KMS-11 (cell line): Measurements from ENCODE around the gene B9D2.
A peak's percentile ranks its signal among the peaks of the same experiment; 100 is the strongest.

Experiments used
- H2AFZ ChIP-seq: fragments of 200-600 bp; sonication (generic); 2 replicates; pipeline ENCODE4 v1.6.1; 2016; ENCODE audit warnings: antibody characterized with exemption, mixed run types, low read depth
- H3K27ac ChIP-seq: fragments of 200-600 bp; sonication (generic); 2 replicates; pipeline ENCODE4 v1.6.1; 2016; ENCODE audit warnings: mild to moderate bottlenecking, mixed run types
- H3K27me3 ChIP-seq: fragments of 200-600 bp; sonication (generic); 2 replicates; pipeline ENCODE4 v1.6.1; 2017; ENCODE audit warnings: mild to moderate bottlenecking, low read depth, mixed run types, moderate library complexity; ENCODE audit not compliant: insufficient read depth
- H3K36me3 ChIP-seq: fragments of 200-600 bp; sonication (generic); 2 replicates; pipeline ENCODE4 v1.6.1; 2017; ENCODE audit warnings: mild to moderate bottlenecking, mixed run types; ENCODE audit not compliant: insufficient read depth
- H3K4me1 ChIP-seq: fragments of 200-600 bp; sonication (generic); 2 replicates; pipeline ENCODE4 v1.6.1; 2016; ENCODE audit warnings: mild to moderate bottlenecking, low read depth, mixed run types; ENCODE audit not compliant: poor library complexity, severe bottlenecking
- H3K4me2 ChIP-seq: fragments of 200-600 bp; sonication (generic); 2 replicates; pipeline ENCODE4 v1.7.0; 2016; ENCODE audit warnings: mild to moderate bottlenecking, mixed run types
- H3K4me3 ChIP-seq: fragments of 200-600 bp; sonication (generic); IDR thresholded peaks from 2 replicates; pipeline ENCODE4 v1.6.1; 2017; ENCODE audit warnings: low read depth, low read length, mixed read lengths; ENCODE audit not compliant: insufficient read depth
- H3K79me2 ChIP-seq: fragments of 200-600 bp; sonication (generic); 2 replicates; pipeline ENCODE4 v1.6.1; 2016; ENCODE audit warnings: low read depth, mixed run types; ENCODE audit not compliant: insufficient read depth
- H3K9ac ChIP-seq: fragments of 200-600 bp; sonication (generic); 2 replicates; pipeline ENCODE4 v1.6.1; 2016; ENCODE audit warnings: mild to moderate bottlenecking, mixed run types
- H4K20me1 ChIP-seq: fragments of 200-600 bp; sonication (generic); 2 replicates; pipeline ENCODE4 v1.6.1; 2016; ENCODE audit warnings: mild to moderate bottlenecking, mixed run types; ENCODE audit not compliant: insufficient read depth
- TF ChIP-seq, protein P1 (sequence below): fragments of 200-600 bp; sonication (generic); conservative IDR thresholded peaks from 2 replicates; pipeline ENCODE4 v1.6.1; 2017; ENCODE audit warnings: low read depth, mild to moderate bottlenecking, antibody characterized with exemption, low read length, moderate library complexity, mixed read lengths

B9D2 gene

GRCh38 chr19:41363371-41363752 lies 587 bp downstream of the B9D2 start:
- Histone ChIP-seq H4K20me1 (no peaks in the 10 kb centered on the region), H3K4me2 (peak overlapping the region; percentile 89), H3K27me3 (no peaks in the 10 kb centered on the region), H3K36me3 (no peaks in the 10 kb centered on the region), H2AFZ (peak overlapping the region; percentile 70; the same call in 1 of the 2 replicates), H3K4me3 (no peak overlapping the region), H3K79me2 (no peaks in the 10 kb centered on the region), H3K27ac (peak overlapping the region; percentile 97), H3K9ac (peak overlapping the region; percentile 95), H3K4me1 (peaks cover 20% of the 10 kb centered on the region)
- TF ChIP-seq, protein P1, sequence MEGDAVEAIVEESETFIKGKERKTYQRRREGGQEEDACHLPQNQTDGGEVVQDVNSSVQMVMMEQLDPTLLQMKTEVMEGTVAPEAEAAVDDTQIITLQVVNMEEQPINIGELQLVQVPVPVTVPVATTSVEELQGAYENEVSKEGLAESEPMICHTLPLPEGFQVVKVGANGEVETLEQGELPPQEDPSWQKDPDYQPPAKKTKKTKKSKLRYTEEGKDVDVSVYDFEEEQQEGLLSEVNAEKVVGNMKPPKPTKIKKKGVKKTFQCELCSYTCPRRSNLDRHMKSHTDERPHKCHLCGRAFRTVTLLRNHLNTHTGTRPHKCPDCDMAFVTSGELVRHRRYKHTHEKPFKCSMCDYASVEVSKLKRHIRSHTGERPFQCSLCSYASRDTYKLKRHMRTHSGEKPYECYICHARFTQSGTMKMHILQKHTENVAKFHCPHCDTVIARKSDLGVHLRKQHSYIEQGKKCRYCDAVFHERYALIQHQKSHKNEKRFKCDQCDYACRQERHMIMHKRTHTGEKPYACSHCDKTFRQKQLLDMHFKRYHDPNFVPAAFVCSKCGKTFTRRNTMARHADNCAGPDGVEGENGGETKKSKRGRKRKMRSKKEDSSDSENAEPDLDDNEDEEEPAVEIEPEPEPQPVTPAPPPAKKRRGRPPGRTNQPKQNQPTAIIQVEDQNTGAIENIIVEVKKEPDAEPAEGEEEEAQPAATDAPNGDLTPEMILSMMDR: no peak

DNA sequence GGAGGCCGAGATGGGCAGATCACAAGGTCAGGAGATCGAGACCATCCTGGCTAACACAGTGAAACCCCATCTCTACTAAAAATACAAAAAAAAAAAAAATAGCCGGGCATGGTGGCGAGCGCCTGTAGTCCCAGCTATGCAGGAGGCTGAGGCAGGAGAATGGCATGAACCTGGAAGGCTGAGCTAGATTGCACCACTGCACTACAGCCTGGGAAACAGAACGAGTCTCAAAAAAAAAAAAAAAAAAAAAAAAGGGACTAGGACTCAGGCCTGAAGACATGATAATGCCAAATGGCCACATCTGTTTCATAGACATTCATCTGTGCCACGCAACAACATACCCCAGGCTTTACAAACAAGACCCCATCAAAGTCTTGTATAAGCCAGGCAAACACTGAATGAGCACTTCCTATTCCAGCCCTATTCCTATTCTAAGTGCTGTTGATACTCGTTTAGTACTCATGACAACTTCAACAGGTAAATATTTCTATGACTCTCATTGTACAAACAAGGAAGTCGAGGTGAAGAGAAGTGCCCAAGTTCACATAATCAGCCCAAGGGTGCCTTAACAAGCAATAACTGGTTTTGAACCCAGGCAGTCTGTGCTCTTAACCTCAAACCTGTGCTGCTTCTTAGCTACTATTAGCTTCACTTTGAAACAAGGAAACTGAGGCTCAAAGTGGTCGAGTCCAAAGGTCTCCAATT lies 1.7 kb downstream of the B9D2 start:
- TF ChIP-seq, protein P1: no peak
- Histone ChIP-seq H3K4me2 (no peak overlapping the region), H3K4me1 (peaks cover 20% of the 10 kb centered on the region), H3K27ac (no peak overlapping the region), H4K20me1 (no peaks in the 10 kb centered on the region), H3K36me3 (no peaks in the 10 kb centered on the region), H3K27me3 (no peaks in the 10 kb centered on the region), H2AFZ (no peak overlapping the region), H3K4me3 (no peak overlapping the region), H3K9ac (no peak overlapping the region), H3K79me2 (no peaks in the 10 kb centered on the region)

DNA sequence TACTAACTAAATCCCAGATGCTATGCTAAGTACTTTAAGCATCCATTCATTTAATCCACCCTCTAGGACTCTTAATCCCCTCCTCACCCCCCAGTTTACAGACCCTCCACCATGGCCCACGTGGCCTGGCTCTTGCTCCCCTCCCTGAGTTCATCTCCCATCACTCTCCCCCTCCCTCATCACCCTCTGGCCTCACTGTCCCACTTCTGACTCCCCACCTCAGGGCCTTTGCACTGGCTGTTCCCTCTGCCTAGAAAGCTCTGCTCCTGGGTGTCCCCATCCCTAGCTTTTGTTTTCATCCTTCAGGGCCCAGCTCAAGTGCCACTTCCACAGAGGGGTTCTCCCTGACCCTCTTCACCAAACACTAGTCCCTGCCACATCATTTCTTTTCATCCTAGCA lies 4.2 kb downstream of the B9D2 start:
- TF ChIP-seq, protein P1: no peak
- Histone ChIP-seq H3K36me3 (no peaks in the 10 kb centered on the region), H3K4me2 (no peak overlapping the region), H3K9ac (no peak overlapping the region), H3K4me1 (peaks cover 10% of the 10 kb centered on the region), H2AFZ (no peak overlapping the region), H3K79me2 (no peaks in the 10 kb centered on the region), H4K20me1 (no peaks in the 10 kb centered on the region), H3K27ac (no peak overlapping the region), H3K4me3 (no peak overlapping the region), H3K27me3 (no peaks in the 10 kb centered on the region)

DNA sequence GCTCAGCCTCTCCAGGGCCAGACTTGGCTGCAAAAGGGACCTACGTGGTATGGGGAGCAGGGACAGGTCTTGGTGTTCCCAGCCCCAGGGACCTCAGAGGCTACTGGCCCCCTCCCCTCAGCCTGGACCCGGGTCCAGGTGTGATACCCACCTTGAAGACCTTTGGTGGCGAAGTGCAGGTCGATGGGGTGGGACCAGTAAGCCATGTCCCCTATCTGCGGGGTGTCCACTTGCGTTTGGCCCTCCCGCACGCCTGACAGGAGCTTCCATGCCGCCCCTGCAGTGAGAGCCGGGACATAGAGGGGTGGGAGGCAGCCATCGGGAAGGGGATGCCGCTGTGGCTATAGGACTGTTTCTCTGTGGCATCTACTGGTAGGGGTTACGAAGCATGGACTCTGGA lies 6.2 kb downstream of the B9D2 start:
- no peaks in the 10 kb centered on the region for H3K27me3 ChIP-seq
- no peak overlapping the region for H3K4me3 ChIP-seq
- peaks cover 5% of the 10 kb centered on the region; the same call in 1 of the 2 replicates for H3K79me2 ChIP-seq
- no peak overlapping the region for H3K27ac ChIP-seq
- H3K36me3 ChIP-seq: no peaks in the 10 kb centered on the region
- no peaks in the 10 kb centered on the region for H4K20me1 ChIP-seq
- TF ChIP-seq, protein P1: no peak
- H2AFZ ChIP-seq: no peak overlapping the region
- H3K4me2 ChIP-seq: no peak overlapping the region
- H3K9ac ChIP-seq: no peak overlapping the region
- peaks cover 6% of the 10 kb centered on the region for H3K4me1 ChIP-seq
